ENCODE data around the gene CACNA1D.

DNA sequence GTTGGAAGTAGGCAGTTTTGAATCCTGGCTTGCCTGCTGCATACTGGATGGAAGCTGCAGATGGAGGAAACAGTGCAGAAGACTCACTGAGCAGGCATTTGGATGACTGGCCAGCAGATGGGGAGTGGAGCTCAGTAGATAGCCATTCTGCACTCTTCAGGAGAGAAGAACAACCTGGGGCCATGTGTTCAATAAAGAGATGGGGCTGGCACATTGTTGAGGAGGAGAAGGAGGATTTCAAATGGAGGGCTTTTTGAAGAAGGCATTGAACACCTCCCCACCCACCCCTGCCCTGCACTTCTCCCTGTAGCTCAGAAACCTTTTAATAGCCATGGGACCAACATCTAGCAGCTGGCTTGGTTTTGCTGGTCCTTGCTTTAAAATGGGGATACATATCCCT, 109.8 kb downstream of the CACNA1D start:
- TF ChIP-seq TAF1 (IDR thresholded peaks at IDR 0.05; ENCODE audit: low read depth, low read length) (no peak), POLR2A (IDR thresholded peaks at IDR 0.05; ENCODE audit: low read depth, low read length) (no peak)
